DND-41 (cell line): ENCODE measurements around the gene PPFIBP1.

ENCODE experiments used
- ATAC-seq: fragments of 200-7000 bp; cut with Tn5 transposase; 3 replicates; pipeline ENCODE4 v1.9.1; 2021; ENCODE audit warnings: low read depth; ENCODE audit not compliant: insufficient read depth
- DNase-seq: peaks from one replicate; pipeline ENCODE4 v3.0.0-alpha.2; 2020
- H2AFZ ChIP-seq: 2 replicates; pipeline ENCODE4 v1.6.0; 2012; ENCODE audit warnings: low read depth, low read length
- H3K27ac ChIP-seq: 2 replicates; pipeline ENCODE4 v1.5.1; 2012; ENCODE audit warnings: low read length, inconsistent platforms
- H3K27me3 ChIP-seq: fragments of 200-600 bp; sonication (generic); 2 replicates; pipeline ENCODE4 v1.6.0; 2012; ENCODE audit warnings: low read length, mild to moderate bottlenecking, inconsistent platforms; ENCODE audit not compliant: insufficient read depth, poor library complexity
- H3K36me3 ChIP-seq: 2 replicates; pipeline ENCODE4 v1.5.1; 2012; ENCODE audit warnings: low read length, inconsistent platforms; ENCODE audit not compliant: insufficient read depth
- H3K4me1 ChIP-seq: 2 replicates; pipeline ENCODE4 v1.5.1; 2012; ENCODE audit warnings: mild to moderate bottlenecking, low read length; ENCODE audit not compliant: insufficient read depth
- H3K4me2 ChIP-seq: 2 replicates; pipeline ENCODE4 v1.6.0; 2012; ENCODE audit warnings: mild to moderate bottlenecking, moderate library complexity, low read length, inconsistent platforms; ENCODE audit not compliant: insufficient read depth
- H3K4me3 ChIP-seq, 2 experiments: fragments of 200-600 bp in 1 of 2; shearing (Covaris generic) in 1 of 2; 2 replicates each; pipeline ENCODE4 v1.5.1; 2012 to 2016; ENCODE audit warnings: inconsistent platforms in 2 of 2, low read length in 2 of 2, mild to moderate bottlenecking in 2 of 2, low read depth in 1 of 2, moderate library complexity in 1 of 2
- H3K79me2 ChIP-seq: 2 replicates; pipeline ENCODE4 v1.6.0; 2012; ENCODE audit warnings: low read length, inconsistent platforms; ENCODE audit not compliant: insufficient read depth
- H3K9ac ChIP-seq: 2 replicates; pipeline ENCODE4 v1.6.0; 2012; ENCODE audit warnings: low read depth, mild to moderate bottlenecking, inconsistent platforms, low read length, moderate library complexity
- H3K9me3 ChIP-seq: 2 replicates; pipeline ENCODE4 v1.5.1; 2012; ENCODE audit warnings: low read length, moderate library complexity, mild to moderate bottlenecking, inconsistent platforms; ENCODE audit not compliant: insufficient read depth, severe bottlenecking
- H4K20me1 ChIP-seq: 2 replicates; pipeline ENCODE4 v1.6.0; 2012; ENCODE audit warnings: low read length; ENCODE audit not compliant: insufficient read depth
- CTCF ChIP-seq: IDR thresholded peaks from 2 replicates; pipeline ENCODE4 v1.5.1; 2012; ENCODE audit warnings: borderline replicate concordance, low read length, moderate library complexity, mild to moderate bottlenecking; ENCODE audit not compliant: poor library complexity, severe bottlenecking; ENCODE audit errors: extremely low read depth
- EZH2 ChIP-seq: IDR thresholded peaks from 3 replicates; pipeline ENCODE4 v1.6.1; 2012; ENCODE audit warnings: borderline replicate concordance, low read depth, mild to moderate bottlenecking, moderate library complexity, low read length, inconsistent platforms; ENCODE audit not compliant: severe bottlenecking

The PPFIBP1 gene

GRCh38 chr12:27657296-27657695, 133.3 kb downstream of the PPFIBP1 start:
- no peak overlapping the region for H3K27ac ChIP-seq
- no peaks in the 10 kb centered on the region for H3K27me3 ChIP-seq
- no peak overlapping the region for H3K4me3 ChIP-seq
- TF ChIP-seq EZH2 = no peak
- TF ChIP-seq CTCF = no peak
- no peaks in the 10 kb centered on the region for H3K79me2 ChIP-seq
- no peaks in the 10 kb centered on the region for H3K36me3 ChIP-seq
- no peaks in the 10 kb centered on the region for H4K20me1 ChIP-seq
- DNase-seq = no peak
- no peak for ATAC-seq
- peaks cover 7% of the 10 kb centered on the region; the same call in 1 of the 2 replicates for H3K4me1 ChIP-seq
- no peak overlapping the region for H3K4me2 ChIP-seq
- no peak overlapping the region for H3K9ac ChIP-seq
- H2AFZ ChIP-seq = no peak overlapping the region
- H3K9me3 ChIP-seq = no peaks in the 10 kb centered on the region

- Histone ChIP-seq H4K20me1 (no peaks in the 10 kb centered on the region), H3K4me2 (no peak overlapping the region), H3K4me3 (no peak overlapping the region), H3K4me1 (peaks cover 7% of the 10 kb centered on the region; the same call in 1 of the 2 replicates), H3K9ac (no peak overlapping the region), H3K27ac (no peak overlapping the region), H3K79me2 (no peaks in the 10 kb centered on the region), H3K27me3 (no peaks in the 10 kb centered on the region), H3K36me3 (no peaks in the 10 kb centered on the region), H3K9me3 (no peaks in the 10 kb centered on the region), H2AFZ (no peak overlapping the region)
- ATAC-seq = no peak
- no peak for TF ChIP-seq CTCF
- TF ChIP-seq EZH2 = no peak
- no peak for DNase-seq
These were observed 141.7 kb downstream of the PPFIBP1 start for GRCh38 chr12:27665704-27666103.

- Histone ChIP-seq H3K9ac (no peak overlapping the region), H3K4me3 (no peak overlapping the region), H3K27ac (no peak overlapping the region), H3K27me3 (no peaks in the 10 kb centered on the region), H3K36me3 (no peaks in the 10 kb centered on the region), H3K4me1 (peaks cover 1% of the 10 kb centered on the region; the same call in 1 of the 2 replicates), H3K9me3 (no peaks in the 10 kb centered on the region), H4K20me1 (no peaks in the 10 kb centered on the region), H3K4me2 (no peak overlapping the region), H2AFZ (no peak overlapping the region), H3K79me2 (no peaks in the 10 kb centered on the region)
- ATAC-seq = no peak
- TF ChIP-seq EZH2 (no peak), CTCF (no peak)
- DNase-seq = no peak
These were observed 142.5 kb downstream of the PPFIBP1 start for GRCh38 chr12:27666510-27666909.

GRCh38 chr12:27667540-27667939, 143.5 kb downstream of the PPFIBP1 start:
- no peak overlapping the region for H3K27ac ChIP-seq
- no peaks in the 10 kb centered on the region for H3K27me3 ChIP-seq
- TF ChIP-seq CTCF = no peak
- TF ChIP-seq EZH2 = no peak
- no peak overlapping the region for H3K4me2 ChIP-seq
- H2AFZ ChIP-seq = no peak overlapping the region
- H4K20me1 ChIP-seq = no peaks in the 10 kb centered on the region
- H3K79me2 ChIP-seq = no peaks in the 10 kb centered on the region
- H3K9me3 ChIP-seq = no peaks in the 10 kb centered on the region
- H3K4me3 ChIP-seq = no peak overlapping the region
- H3K36me3 ChIP-seq = no peaks in the 10 kb centered on the region
- no peaks in the 10 kb centered on the region for H3K4me1 ChIP-seq
- DNase-seq = no peak
- ATAC-seq = no peak
- H3K9ac ChIP-seq = no peak overlapping the region
